Activated T-cell treated with anti-CD3 and anti-CD28 coated beads, Interleukin-2, amount 50 U/mL, for 4 hours (primary cell): ENCODE results near the gene WFDC1. TPM values are rescaled to one million over a fixed set of nuclear protein-coding genes. Genes with fewer than 3 reads are reported as not detected.
A peak's percentile ranks its signal among the peaks of the same experiment; 100 is the strongest.

ENCODE experiments used
- ATAC-seq, 2 donors: fragments of 200-7000 bp; cut with Tn5 transposase; one replicate each; pipeline ENCODE4 v1.10.0; 2021
- DNase-seq: peaks from one replicate; pipeline ENCODE4 v3.0.0-alpha.2; 2020
- H3K27me3 Mint-ChIP-seq: one replicate; pipeline ENCODE4 v1.8.0; 2021; ENCODE audit warnings: low read depth, mixed read lengths
- H3K36me3 Mint-ChIP-seq: one replicate; pipeline ENCODE4 v1.8.0; 2022; ENCODE audit warnings: mixed read lengths; ENCODE audit not compliant: insufficient read depth
- H3K4me1 Mint-ChIP-seq: one replicate; pipeline ENCODE4 v1.8.0; 2021; ENCODE audit warnings: low read depth, mixed read lengths
- H3K4me3 Mint-ChIP-seq: one replicate; pipeline ENCODE4 v1.8.0; 2021; ENCODE audit warnings: mild to moderate bottlenecking, moderate library complexity, mixed read lengths
- H3K9me3 Mint-ChIP-seq: one replicate; pipeline ENCODE4 v1.8.0; 2021; ENCODE audit warnings: mixed read lengths
- total RNA-seq, 3 donors: library from RNA; stranded (reverse); gene quantifications; one replicate each; pipeline ENCODE4 v1.2.1, GENCODE V29; 2021

The WFDC1 gene
- not detected for total RNA-seq

GRCh38 chr16:84294531-84295142 is at the start of gene WFDC1:
Gene WFDC1, plus strand, starts transcription at chr16:84294878. Its CDS starts 94 bp downstream, at chr16:84294972.
- ATAC-seq (peak in 1 of 2 donors; percentile 46), DNase-seq (no peak)
- H3K4me1 Mint-ChIP-seq: peaks cover 13% of the 10 kb centered on the region
- no peaks in the 10 kb centered on the region for H3K9me3 Mint-ChIP-seq
- H3K4me3 Mint-ChIP-seq: no peak within 1 kb of the TSS
- H3K27me3 Mint-ChIP-seq: peaks cover 60% of the 10 kb centered on the region
- no peaks in the 10 kb centered on the region for H3K36me3 Mint-ChIP-seq

- no peak for DNase-seq
- Mint-ChIP-seq H3K4me1 (no peaks in the 10 kb centered on the region), H3K27me3 (peaks cover 19% of the 10 kb centered on the region), H3K4me3 (no peak overlapping the region), H3K36me3 (no peaks in the 10 kb centered on the region), H3K9me3 (peaks cover 4% of the 10 kb centered on the region)
- no peak for ATAC-seq
These were observed 48.6 kb upstream of the WFDC1 start for GRCh38 chr16:84245956-84246678.

- no peak overlapping the region for H3K4me3 Mint-ChIP-seq
- peaks cover 4% of the 10 kb centered on the region for H3K9me3 Mint-ChIP-seq
- DNase-seq (no peak), ATAC-seq (no peak)
- no peaks in the 10 kb centered on the region for H3K4me1 Mint-ChIP-seq
- no peaks in the 10 kb centered on the region for H3K36me3 Mint-ChIP-seq
- H3K27me3 Mint-ChIP-seq: peaks cover 19% of the 10 kb centered on the region
These were observed 48.0 kb upstream of the WFDC1 start for GRCh38 chr16:84246679-84247077.

DNA sequence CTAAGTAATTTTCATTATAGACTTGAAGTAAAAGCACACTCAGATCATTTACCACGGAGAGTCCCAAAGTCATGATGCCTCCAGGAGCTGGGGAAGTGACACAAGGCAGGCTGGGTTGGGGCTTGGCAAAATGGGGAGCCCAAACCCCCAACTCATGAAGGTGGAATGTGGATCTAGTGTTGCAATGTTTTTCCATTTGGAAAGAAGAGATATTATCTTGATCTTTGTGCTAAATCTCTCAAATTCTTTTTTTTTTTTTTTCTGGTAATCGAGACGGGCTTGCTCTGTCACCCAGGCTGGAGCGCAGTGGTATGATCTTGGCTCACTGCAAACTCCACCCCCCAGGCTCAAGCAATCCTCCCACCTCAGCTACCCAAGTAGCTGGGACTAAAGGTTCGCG is 47.3 kb upstream of the WFDC1 start:
- no peaks in the 10 kb centered on the region for H3K36me3 Mint-ChIP-seq
- H3K9me3 Mint-ChIP-seq: peaks cover 4% of the 10 kb centered on the region
- H3K4me3 Mint-ChIP-seq: no peak overlapping the region
- DNase-seq: no peak
- ATAC-seq: no peak
- H3K27me3 Mint-ChIP-seq: peaks cover 20% of the 10 kb centered on the region
- no peaks in the 10 kb centered on the region for H3K4me1 Mint-ChIP-seq

DNA sequence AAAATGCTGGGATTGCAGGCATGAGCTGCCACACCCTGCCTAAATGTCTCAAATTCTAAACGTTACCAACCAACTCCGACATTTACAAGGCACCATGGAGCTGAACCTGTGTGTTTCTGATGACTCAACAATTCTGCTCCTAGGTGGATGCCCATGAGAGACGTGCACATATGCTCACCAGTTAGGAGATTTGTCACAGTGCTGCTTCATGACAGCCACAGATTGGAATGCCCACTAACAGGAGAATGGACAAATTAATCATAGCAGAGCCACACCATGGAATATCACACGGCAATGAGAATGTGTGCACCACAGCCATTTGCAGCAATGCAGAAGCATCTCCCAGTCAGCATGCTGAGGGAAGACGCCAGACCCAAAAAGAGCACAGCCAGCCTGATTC is 46.8 kb upstream of the WFDC1 start:
- Mint-ChIP-seq H3K9me3 (peaks cover 4% of the 10 kb centered on the region), H3K4me1 (no peaks in the 10 kb centered on the region), H3K27me3 (peaks cover 20% of the 10 kb centered on the region), H3K4me3 (no peak overlapping the region), H3K36me3 (no peaks in the 10 kb centered on the region)
- no peak for DNase-seq
- no peak for ATAC-seq

GRCh38 chr16:84252184-84252583 is 42.5 kb upstream of the WFDC1 start:
- Mint-ChIP-seq H3K9me3 (no peaks in the 10 kb centered on the region), H3K27me3 (peaks cover 17% of the 10 kb centered on the region), H3K4me3 (no peak overlapping the region), H3K36me3 (no peaks in the 10 kb centered on the region), H3K4me1 (no peaks in the 10 kb centered on the region)
- ATAC-seq (no peak), DNase-seq (no peak)

GRCh38 chr16:84253173-84253572 is 41.5 kb upstream of the WFDC1 start:
- H3K9me3 Mint-ChIP-seq: no peaks in the 10 kb centered on the region
- H3K27me3 Mint-ChIP-seq: peaks cover 20% of the 10 kb centered on the region
- no peaks in the 10 kb centered on the region for H3K4me1 Mint-ChIP-seq
- DNase-seq (no peak), ATAC-seq (no peak)
- H3K4me3 Mint-ChIP-seq: no peak overlapping the region
- no peaks in the 10 kb centered on the region for H3K36me3 Mint-ChIP-seq

DNA sequence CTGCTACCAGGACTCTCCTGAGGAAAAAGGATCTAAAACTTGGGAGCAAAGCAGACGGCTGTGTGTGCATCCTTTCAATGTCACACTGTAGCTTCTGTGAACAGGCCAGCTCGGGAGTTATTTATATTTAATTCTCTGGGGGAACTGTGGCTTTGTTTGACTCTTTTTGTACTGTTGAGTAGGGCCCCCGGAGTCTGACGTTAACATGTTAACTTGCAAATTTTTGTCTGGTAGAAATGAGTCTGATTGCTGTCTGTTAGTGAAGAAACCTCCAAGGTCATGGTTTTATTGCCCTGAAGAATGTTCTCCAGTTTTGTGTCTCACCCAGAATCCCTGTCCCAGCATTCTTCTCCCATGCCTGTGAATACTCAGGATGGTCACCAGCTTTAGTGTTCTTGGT is 40.6 kb upstream of the WFDC1 start:
- Mint-ChIP-seq H3K27me3 (peaks cover 26% of the 10 kb centered on the region), H3K9me3 (no peaks in the 10 kb centered on the region), H3K4me3 (no peak overlapping the region), H3K4me1 (no peaks in the 10 kb centered on the region), H3K36me3 (no peaks in the 10 kb centered on the region)
- ATAC-seq (no peak), DNase-seq (no peak)

DNA sequence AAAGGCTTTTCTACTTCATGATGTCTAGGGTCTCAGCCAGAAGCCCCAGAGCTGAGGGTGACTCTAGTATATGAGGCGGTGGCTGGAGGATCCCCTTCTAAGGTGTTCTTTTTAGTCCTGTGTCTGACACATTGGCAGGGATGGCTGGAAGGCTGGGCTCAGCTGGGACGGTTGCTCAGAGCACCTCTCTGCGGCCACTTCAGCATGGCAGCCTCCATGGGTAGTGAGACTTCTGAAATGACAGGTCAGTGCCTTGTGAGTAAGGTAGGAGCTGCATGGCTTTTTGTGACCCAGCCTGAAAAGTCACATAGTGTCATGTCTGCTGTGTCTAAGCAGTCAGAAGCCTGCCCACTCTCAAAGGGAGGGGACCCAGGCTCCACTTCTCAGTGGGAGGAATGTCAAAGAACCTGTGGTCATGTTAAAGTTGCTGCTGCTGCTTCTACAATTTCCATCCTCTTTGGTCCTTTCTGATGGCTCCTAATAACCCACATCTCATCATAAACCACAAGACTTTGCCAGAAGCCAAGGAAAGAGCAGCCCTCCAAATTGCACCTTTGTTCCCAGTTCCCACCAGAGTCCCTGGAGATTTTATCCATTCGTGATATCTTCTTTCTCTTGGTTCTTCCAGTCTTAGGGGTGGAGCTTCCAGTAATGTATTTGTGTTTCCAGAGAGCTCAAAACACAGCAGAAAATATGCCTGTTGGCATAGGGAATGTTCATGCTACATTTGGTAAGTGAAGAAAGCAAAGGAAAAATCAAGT is 39.4 kb upstream of the WFDC1 start:
- ATAC-seq (no peak), DNase-seq (no peak)
- H3K9me3 Mint-ChIP-seq: no peaks in the 10 kb centered on the region
- no peaks in the 10 kb centered on the region for H3K4me1 Mint-ChIP-seq
- no peak overlapping the region for H3K4me3 Mint-ChIP-seq
- peaks cover 27% of the 10 kb centered on the region for H3K27me3 Mint-ChIP-seq
- H3K36me3 Mint-ChIP-seq: no peaks in the 10 kb centered on the region

DNA sequence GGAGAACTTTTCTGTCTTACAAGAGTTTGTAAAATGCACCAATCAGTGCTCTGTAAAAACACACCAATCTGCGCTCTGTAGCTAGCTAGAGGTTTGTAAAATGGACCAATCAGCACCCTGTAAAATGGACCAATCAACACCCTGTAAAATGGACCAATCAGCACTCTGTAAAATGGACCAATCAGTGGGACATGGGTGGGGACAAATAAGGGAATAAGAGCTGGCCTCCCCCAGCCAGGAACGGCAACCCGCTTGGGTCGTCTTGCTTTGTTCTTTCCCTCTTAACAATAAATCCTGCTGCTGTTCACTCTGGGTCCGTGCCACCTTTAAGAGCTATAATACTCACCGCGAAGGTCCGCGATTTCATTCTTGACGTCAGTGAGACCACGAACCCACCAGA is 36.4 kb upstream of the WFDC1 start:
- Mint-ChIP-seq H3K27me3 (peaks cover 23% of the 10 kb centered on the region), H3K9me3 (no peaks in the 10 kb centered on the region), H3K4me3 (no peak overlapping the region), H3K4me1 (no peaks in the 10 kb centered on the region), H3K36me3 (no peaks in the 10 kb centered on the region)
- ATAC-seq: no peak
- DNase-seq: no peak

GRCh38 chr16:84259691-84260090 is 35.0 kb upstream of the WFDC1 start:
- Mint-ChIP-seq H3K27me3 (peaks cover 28% of the 10 kb centered on the region), H3K4me3 (no peak overlapping the region), H3K36me3 (no peaks in the 10 kb centered on the region), H3K4me1 (no peaks in the 10 kb centered on the region), H3K9me3 (no peaks in the 10 kb centered on the region)
- DNase-seq (no peak), ATAC-seq (no peak)

GRCh38 chr16:84260766-84261554 is 33.7 kb upstream of the WFDC1 start:
- H3K9me3 Mint-ChIP-seq: no peaks in the 10 kb centered on the region
- H3K4me1 Mint-ChIP-seq: no peaks in the 10 kb centered on the region
- H3K36me3 Mint-ChIP-seq: no peaks in the 10 kb centered on the region
- peaks cover 32% of the 10 kb centered on the region for H3K27me3 Mint-ChIP-seq
- ATAC-seq (no peak), DNase-seq (no peak)
- H3K4me3 Mint-ChIP-seq: no peak overlapping the region

DNA sequence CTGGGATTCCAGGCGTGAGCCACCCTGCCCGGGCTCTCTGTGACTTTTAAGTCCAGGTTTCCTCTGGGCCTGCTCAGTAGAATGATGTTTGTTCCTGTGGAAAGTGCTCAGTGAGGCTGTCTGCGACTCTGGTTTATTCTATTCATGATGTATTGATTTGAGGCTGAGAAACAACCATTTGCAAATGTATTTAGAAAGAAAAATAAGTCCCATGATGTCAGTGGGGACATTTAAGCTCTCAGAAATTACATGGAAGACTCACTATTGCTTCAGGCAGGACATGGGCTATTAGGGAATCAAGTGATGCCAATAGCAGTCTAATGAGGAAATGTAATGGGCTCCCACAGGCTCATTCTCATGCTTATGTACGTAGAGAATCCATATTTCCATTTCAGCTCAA is 32.6 kb upstream of the WFDC1 start:
- Mint-ChIP-seq H3K36me3 (no peaks in the 10 kb centered on the region), H3K27me3 (peaks cover 28% of the 10 kb centered on the region), H3K4me3 (no peak overlapping the region), H3K4me1 (no peaks in the 10 kb centered on the region), H3K9me3 (no peaks in the 10 kb centered on the region)
- no peak for ATAC-seq
- no peak for DNase-seq

- Mint-ChIP-seq H3K36me3 (no peaks in the 10 kb centered on the region), H3K9me3 (no peaks in the 10 kb centered on the region), H3K4me1 (no peaks in the 10 kb centered on the region), H3K27me3 (peaks cover 27% of the 10 kb centered on the region), H3K4me3 (no peak overlapping the region)
- DNase-seq (no peak), ATAC-seq (no peak)
These were observed 31.7 kb upstream of the WFDC1 start for GRCh38 chr16:84262939-84263338.
